Effector memory CD4-positive, alpha-beta T cell (primary cell): Measurements from ENCODE around the gene SLC30A9.
A peak's percentile ranks its signal among the peaks of the same experiment; 100 is the strongest.

Experiments used
- DNase-seq, 3 donors: peaks; one replicate each; pipeline ENCODE4 v3.0.0-alpha.2; 2020
- H3K27ac ChIP-seq: 2 replicates; pipeline ENCODE4 v1.7.0; 2013; ENCODE audit warnings: mild to moderate bottlenecking, low read length, moderate library complexity; ENCODE audit not compliant: insufficient read depth, poor library complexity, severe bottlenecking
- H3K27me3 ChIP-seq: replicated peaks from 2 replicates; pipeline ENCODE4 v1.7.0; 2013; ENCODE audit warnings: mild to moderate bottlenecking, low read length; ENCODE audit not compliant: insufficient read depth, control insufficient read depth, poor library complexity, severe bottlenecking
- H3K36me3 ChIP-seq: 2 replicates; pipeline ENCODE4 v1.7.0; 2013; ENCODE audit warnings: mild to moderate bottlenecking, low read length, moderate library complexity; ENCODE audit not compliant: control insufficient read depth, insufficient read depth
- H3K4me1 ChIP-seq: 2 replicates; pipeline ENCODE4 v1.7.0; 2013; ENCODE audit warnings: low read length, mild to moderate bottlenecking; ENCODE audit not compliant: control insufficient read depth, insufficient read depth, poor library complexity, severe bottlenecking
- H3K4me3 ChIP-seq: 2 replicates; pipeline ENCODE4 v1.7.0; 2013; ENCODE audit warnings: low read length, low read depth, mild to moderate bottlenecking; ENCODE audit not compliant: insufficient read depth, poor library complexity, severe bottlenecking
- H3K9me3 ChIP-seq: 2 replicates; pipeline ENCODE4 v1.7.0; 2013; ENCODE audit warnings: mild to moderate bottlenecking, low read length, moderate library complexity; ENCODE audit not compliant: control insufficient read depth
- total RNA-seq, 3 donors: gene quantifications; one replicate each; lab custom pipeline; 2026; lab: John Stamatoyannopoulos, UW

The SLC30A9 gene
- 44.3 to 50.7 (median 45.4) reads per million in 3 donors for total RNA-seq

- Histone ChIP-seq H3K27me3 (no peaks in the 10 kb centered on the region), H3K4me3 (peak within 1 kb of the TSS; percentile 71), H3K36me3 (no peaks in the 10 kb centered on the region), H3K9me3 (no peaks in the 10 kb centered on the region), H3K27ac (peak within 1 kb of the TSS; percentile 72), H3K4me1 (no peaks in the 10 kb centered on the region)
- DNase-seq = peak; percentile 89 to 93 (median 91)
Observed at GRCh38 chr4:41990365-41991111, at the start of gene SLC30A9. SLC30A9 (plus strand) TSS chr4:41990530; CDS start chr4:41990652, 122 bp downstream.

- peaks cover 4% of the 10 kb centered on the region for H3K4me1 ChIP-seq
- H3K36me3 ChIP-seq = peaks cover 15% of the 10 kb centered on the region
- no peak overlapping the region for H3K27ac ChIP-seq
- DNase-seq = no peak
- no peaks in the 10 kb centered on the region for H3K9me3 ChIP-seq
- H3K27me3 ChIP-seq = no peaks in the 10 kb centered on the region
- H3K4me3 ChIP-seq = no peak overlapping the region
Observed at GRCh38 chr4:41940834-41941233, 49.5 kb upstream of the SLC30A9 start.

GRCh38 chr4:41943506-41943905 is 46.8 kb upstream of the SLC30A9 start:
- no peak for DNase-seq
- no peak overlapping the region for H3K27ac ChIP-seq
- no peak overlapping the region for H3K4me3 ChIP-seq
- no peaks in the 10 kb centered on the region for H3K9me3 ChIP-seq
- H3K4me1 ChIP-seq = no peaks in the 10 kb centered on the region
- peaks cover 22% of the 10 kb centered on the region for H3K36me3 ChIP-seq
- H3K27me3 ChIP-seq = no peaks in the 10 kb centered on the region

- no peak overlapping the region for H3K27ac ChIP-seq
- H3K4me3 ChIP-seq = no peak overlapping the region
- no peaks in the 10 kb centered on the region for H3K9me3 ChIP-seq
- H3K36me3 ChIP-seq = peaks cover 24% of the 10 kb centered on the region
- H3K4me1 ChIP-seq = no peaks in the 10 kb centered on the region
- DNase-seq = no peak
- H3K27me3 ChIP-seq = no peaks in the 10 kb centered on the region
Observed at GRCh38 chr4:41944089-41944488, 46.2 kb upstream of the SLC30A9 start.

GRCh38 chr4:41949531-41949930 is 40.8 kb upstream of the SLC30A9 start:
- peaks cover 56% of the 10 kb centered on the region for H3K36me3 ChIP-seq
- no peak for DNase-seq

GRCh38 chr4:41957634-41958033 is 32.7 kb upstream of the SLC30A9 start:
- no peaks in the 10 kb centered on the region for H3K9me3 ChIP-seq
- no peak overlapping the region for H3K27ac ChIP-seq
- no peaks in the 10 kb centered on the region for H3K27me3 ChIP-seq
- DNase-seq = no peak
- no peak overlapping the region for H3K4me3 ChIP-seq
- peaks cover 16% of the 10 kb centered on the region for H3K36me3 ChIP-seq
- H3K4me1 ChIP-seq = no peaks in the 10 kb centered on the region

More at GRCh38 chr4:41949531-41949930, 40.8 kb upstream of the SLC30A9 start:
- H3K27ac ChIP-seq = no peak overlapping the region
- no peaks in the 10 kb centered on the region for H3K9me3 ChIP-seq
- no peak overlapping the region for H3K4me3 ChIP-seq
- H3K4me1 ChIP-seq = no peaks in the 10 kb centered on the region
- H3K27me3 ChIP-seq = no peaks in the 10 kb centered on the region

- H3K9me3 ChIP-seq = no peaks in the 10 kb centered on the region
- DNase-seq = no peak
- no peaks in the 10 kb centered on the region for H3K36me3 ChIP-seq
- no peaks in the 10 kb centered on the region for H3K4me1 ChIP-seq
- no peaks in the 10 kb centered on the region for H3K27me3 ChIP-seq
- H3K4me3 ChIP-seq = no peak overlapping the region
- no peak overlapping the region for H3K27ac ChIP-seq
Observed at GRCh38 chr4:41963105-41963504, 27.2 kb upstream of the SLC30A9 start.

GRCh38 chr4:41964401-41964800 is 25.9 kb upstream of the SLC30A9 start:
- DNase-seq = no peak
- Histone ChIP-seq H3K9me3 (no peaks in the 10 kb centered on the region), H3K27me3 (no peaks in the 10 kb centered on the region), H3K4me1 (no peaks in the 10 kb centered on the region), H3K27ac (no peak overlapping the region), H3K4me3 (no peak overlapping the region), H3K36me3 (no peaks in the 10 kb centered on the region)

- no peaks in the 10 kb centered on the region for H3K9me3 ChIP-seq
- no peak overlapping the region for H3K27ac ChIP-seq
- no peaks in the 10 kb centered on the region for H3K27me3 ChIP-seq
- H3K4me1 ChIP-seq = no peaks in the 10 kb centered on the region
- H3K36me3 ChIP-seq = no peaks in the 10 kb centered on the region
- DNase-seq = no peak
- H3K4me3 ChIP-seq = no peak overlapping the region
Observed at GRCh38 chr4:41967392-41967791, 22.9 kb upstream of the SLC30A9 start.

GRCh38 chr4:41969671-41970070 is 20.7 kb upstream of the SLC30A9 start:
- H3K4me1 ChIP-seq = no peaks in the 10 kb centered on the region
- H3K36me3 ChIP-seq = no peaks in the 10 kb centered on the region
- H3K27me3 ChIP-seq = no peaks in the 10 kb centered on the region
- H3K4me3 ChIP-seq = no peak overlapping the region
- no peaks in the 10 kb centered on the region for H3K9me3 ChIP-seq
- no peak overlapping the region for H3K27ac ChIP-seq
- no peak for DNase-seq
